Fibroblast of skin of scalp (primary cell): Measurements from ENCODE around the gene SPEG.

Experiments
- DNase-seq: peaks from one replicate; pipeline ENCODE4 v3.0.0-alpha.2; 2013

Gene SPEG

GRCh38 chr2:219482674-219483405, 48.2 kb downstream of the SPEG start:
- no peak for DNase-seq

DNA sequence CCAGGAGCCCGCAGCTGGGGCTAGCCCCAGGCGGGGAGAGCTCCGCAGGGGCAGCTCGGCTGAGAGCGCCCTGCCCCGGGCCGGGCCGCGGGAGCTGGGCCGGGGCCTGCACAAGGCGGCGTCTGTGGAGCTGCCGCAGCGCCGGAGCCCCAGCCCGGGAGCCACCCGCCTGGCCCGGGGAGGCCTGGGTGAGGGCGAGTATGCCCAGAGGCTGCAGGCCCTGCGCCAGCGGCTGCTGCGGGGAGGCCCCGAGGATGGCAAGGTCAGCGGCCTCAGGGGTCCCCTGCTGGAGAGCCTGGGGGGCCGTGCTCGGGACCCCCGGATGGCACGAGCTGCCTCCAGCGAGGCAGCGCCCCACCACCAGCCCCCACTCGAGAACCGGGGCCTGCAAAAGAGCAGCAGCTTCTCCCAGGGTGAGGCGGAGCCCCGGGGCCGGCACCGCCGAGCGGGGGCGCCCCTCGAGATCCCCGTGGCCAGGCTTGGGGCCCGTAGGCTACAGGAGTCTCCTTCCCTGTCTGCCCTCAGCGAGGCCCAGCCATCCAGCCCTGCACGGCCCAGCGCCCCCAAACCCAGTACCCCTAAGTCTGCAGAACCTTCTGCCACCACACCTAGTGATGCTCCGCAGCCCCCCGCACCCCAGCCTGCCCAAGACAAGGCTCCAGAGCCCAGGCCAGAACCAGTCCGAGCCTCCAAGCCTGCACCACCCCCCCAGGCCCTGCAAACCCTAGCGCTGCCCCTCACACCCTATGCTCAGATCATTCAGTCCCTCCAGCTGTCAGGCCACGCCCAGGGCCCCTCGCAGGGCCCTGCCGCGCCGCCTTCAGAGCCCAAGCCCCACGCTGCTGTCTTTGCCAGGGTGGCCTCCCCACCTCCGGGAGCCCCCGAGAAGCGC, 49.1 kb downstream of the SPEG start:
- no peak for DNase-seq

- DNase-seq: no peak
Measured at GRCh38 chr2:219484343-219485200, 49.9 kb downstream of the SPEG start.

GRCh38 chr2:219485201-219485580, 50.5 kb downstream of the SPEG start:
- DNase-seq: no peak

DNA sequence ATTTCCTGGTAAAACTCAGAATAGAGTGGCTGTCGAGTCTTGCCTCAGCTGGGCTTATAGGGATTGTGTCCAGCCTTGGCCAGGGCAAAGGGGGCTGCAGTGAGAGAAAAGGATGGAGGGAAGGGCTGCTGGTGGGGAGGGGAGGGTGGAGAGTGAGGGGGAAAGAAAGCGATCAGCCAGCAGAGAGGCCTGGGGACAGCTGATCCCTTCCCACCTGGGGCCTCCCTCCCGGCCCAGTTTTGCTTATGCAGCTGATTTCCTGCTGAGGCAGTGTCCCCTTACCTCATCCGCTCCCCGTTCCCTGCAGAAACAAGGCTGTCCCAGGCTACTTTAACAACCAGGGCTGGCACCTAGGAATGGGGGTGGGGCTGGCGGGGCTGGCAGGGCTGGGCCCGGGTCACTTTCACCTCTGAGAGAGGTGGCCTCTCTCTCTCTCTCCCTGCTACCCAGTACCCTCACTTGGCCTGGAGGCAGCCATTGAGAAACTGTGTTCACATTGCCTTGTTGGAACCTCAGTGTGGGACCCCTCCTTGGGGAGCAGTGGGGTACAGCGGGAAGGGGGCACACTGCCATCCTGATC, 51.8 kb downstream of the SPEG start:
- DNase-seq: no peak

DNA sequence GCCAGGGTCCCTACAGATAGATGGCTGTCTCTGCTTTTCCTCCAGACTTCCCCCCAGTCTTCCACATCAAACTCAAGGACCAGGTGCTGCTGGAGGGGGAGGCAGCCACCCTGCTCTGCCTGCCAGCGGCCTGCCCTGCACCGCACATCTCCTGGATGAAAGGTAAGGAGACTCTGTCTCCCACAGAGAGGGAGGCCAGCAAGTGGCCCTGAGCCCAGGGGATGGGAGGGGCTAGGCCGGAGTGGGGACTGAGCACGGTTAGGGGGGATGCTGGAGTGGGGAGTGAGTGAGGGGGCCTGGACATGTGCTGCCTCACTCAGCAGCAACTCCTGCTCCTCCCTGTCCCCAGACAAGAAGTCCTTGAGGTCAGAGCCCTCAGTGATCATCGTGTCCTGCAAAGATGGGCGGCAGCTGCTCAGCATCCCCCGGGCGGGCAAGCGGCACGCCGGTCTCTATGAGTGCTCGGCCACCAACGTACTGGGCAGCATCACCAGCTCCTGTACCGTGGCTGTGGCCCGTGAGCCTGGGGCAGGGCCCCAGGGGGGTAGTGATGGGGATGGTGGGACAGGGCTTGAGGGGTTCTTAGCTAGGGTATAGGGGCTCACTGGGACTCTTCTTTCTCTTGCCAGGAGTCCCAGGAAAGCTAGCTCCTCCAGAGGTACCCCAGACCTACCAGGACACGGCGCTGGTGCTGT, 53.7 kb downstream of the SPEG start:
- DNase-seq: no peak

GRCh38 chr2:219488844-219489194, 54.2 kb downstream of the SPEG start:
- DNase-seq: no peak

- no peak for DNase-seq
Measured at GRCh38 chr2:219489315-219489714, 54.7 kb downstream of the SPEG start.

- DNase-seq: no peak
Measured at GRCh38 chr2:219490186-219490585, 55.5 kb downstream of the SPEG start.

GRCh38 chr2:219490600-219491130, 56.0 kb downstream of the SPEG start:
- DNase-seq: no peak

GRCh38 chr2:219491278-219491963, 56.8 kb downstream of the SPEG start:
- DNase-seq: no peak

DNA sequence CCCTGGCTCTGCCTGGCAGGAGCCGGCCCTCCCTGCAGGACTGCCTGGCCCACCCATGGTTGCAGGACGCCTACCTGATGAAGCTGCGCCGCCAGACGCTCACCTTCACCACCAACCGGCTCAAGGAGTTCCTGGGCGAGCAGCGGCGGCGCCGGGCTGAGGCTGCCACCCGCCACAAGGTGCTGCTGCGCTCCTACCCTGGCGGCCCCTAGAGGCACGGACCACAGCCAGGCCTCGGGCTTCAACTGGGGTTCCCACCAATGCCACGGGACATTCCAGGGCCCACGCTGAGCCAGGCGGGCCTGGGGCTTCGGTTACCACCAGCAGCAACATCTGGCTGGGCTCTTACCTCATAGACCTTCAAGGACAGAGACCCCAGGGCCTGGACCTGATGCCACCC, 57.9 kb downstream of the SPEG start:
- DNase-seq: no peak

DNA sequence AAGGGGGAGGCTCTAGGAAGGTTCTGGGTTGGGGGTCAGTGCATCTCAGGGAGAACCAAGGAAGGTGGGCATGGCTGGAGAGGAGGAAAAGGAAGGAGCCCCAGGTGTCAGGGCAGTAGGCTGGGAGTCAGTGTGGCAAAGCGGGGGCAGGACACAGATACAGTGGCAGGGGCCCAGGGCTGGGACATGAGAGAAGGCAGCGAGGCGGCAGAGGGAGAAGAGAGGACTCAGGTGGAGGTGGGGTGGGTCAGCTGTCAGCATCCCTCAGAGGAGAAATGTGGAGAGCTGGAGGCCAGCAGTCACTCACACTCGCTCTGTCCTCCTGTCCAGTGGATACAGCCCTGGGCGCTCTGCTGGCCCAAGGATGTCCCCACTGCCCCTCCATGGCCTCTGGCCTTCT, 58.4 kb downstream of the SPEG start:
- DNase-seq: no peak

DNA sequence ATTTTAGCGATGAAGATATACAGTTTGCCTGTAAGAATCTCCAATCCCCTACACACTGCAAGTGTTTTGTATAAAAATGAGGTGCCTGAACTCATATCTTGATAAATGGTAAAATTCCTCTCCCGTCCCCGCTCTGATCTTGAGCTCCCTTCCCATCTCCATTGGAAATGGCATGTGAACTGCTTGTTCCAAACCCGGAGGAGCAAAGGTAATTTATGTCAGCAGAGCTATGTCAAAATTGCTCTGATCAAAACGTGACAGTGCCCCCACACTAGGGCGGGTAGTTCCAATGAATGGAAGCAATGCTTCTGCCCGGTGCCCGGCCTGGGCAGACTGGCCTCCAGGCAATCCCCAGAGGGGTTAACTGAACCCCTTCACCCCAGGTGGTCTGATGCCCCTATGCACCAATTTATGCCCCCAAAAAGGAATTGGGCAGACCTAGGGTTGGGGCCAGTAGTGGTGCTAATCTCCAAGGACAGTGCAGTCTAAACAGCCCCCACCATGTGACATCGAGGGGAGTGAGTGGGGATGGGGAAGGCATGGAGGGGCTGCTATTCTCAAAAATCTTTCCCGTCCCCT, 60.4 kb downstream of the SPEG start:
- DNase-seq: no peak

- DNase-seq: peak; percentile 87
Measured at GRCh38 chr2:219495531-219496122, 61.0 kb downstream of the SPEG start.

DNA sequence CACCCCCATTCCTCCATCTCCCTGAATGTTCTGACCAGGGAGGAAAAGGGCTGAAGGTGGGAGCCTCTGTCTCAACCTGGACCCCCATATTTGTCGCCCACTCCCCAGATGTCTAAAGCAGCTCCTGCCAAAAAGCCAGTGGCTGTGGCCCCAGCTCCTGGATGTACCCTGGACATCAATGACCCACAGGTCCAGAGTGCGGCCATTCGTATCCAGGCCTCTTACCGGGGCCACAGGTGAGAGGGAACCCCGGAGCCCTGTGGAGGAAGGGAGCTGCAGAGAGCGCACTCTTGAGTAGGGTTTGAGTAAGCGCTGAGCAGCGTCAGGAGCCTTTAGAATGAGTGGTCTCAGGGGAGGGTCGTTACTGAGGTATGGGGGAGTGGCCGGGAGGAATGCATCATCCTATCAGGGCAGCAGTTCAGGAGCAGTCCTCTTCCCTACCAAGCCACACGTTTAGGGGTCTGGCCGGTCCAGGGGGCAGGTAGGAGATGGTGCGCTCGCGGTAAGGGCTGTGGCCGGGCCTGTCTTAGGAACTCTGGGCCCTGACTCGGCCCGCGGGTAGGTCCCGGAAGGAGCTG, 61.7 kb downstream of the SPEG start:
- DNase-seq: no peak

GRCh38 chr2:219496825-219497494, 62.3 kb downstream of the SPEG start:
- no peak for DNase-seq

GRCh38 chr2:219497495-219498279, 63.0 kb downstream of the SPEG start:
- DNase-seq: peak; percentile 77
